Mucosa of rectum (tissue), 2 donors: ENCODE measurements around the gene CALML6.
"Not testable (repeated sequence)": the region's sequence is repeated elsewhere in the genome, so short reads cannot be mapped to it uniquely, and the experiment has no call there.

Experiments
- H3K27ac ChIP-seq, 2 donors: one replicate each; pipeline ENCODE4 v1.7.0; 2013; ENCODE audit warnings: inconsistent platforms in 2 of 2, low read depth in 2 of 2, low read length in 2 of 2
- H3K27me3 ChIP-seq, 2 donors: one replicate each; pipeline ENCODE4 v1.7.0; 2013; ENCODE audit warnings: low read length in 2 of 2; ENCODE audit not compliant: control insufficient read depth in 2 of 2, insufficient read depth in 2 of 2
- H3K36me3 ChIP-seq, 2 donors: one replicate each; pipeline ENCODE4 v1.7.0; 2013; ENCODE audit warnings: low read length in 2 of 2; ENCODE audit not compliant: control insufficient read depth in 2 of 2, insufficient read depth in 2 of 2
- H3K4me1 ChIP-seq, 2 donors: one replicate each; pipeline ENCODE4 v1.7.0; 2013; ENCODE audit warnings: low read length in 2 of 2, mild to moderate bottlenecking in 1 of 2; ENCODE audit not compliant: control insufficient read depth in 2 of 2, insufficient read depth in 2 of 2
- H3K4me3 ChIP-seq, 2 donors: one replicate each; pipeline ENCODE4 v1.7.0; 2013; ENCODE audit warnings: low read length in 2 of 2
- H3K9ac ChIP-seq, 2 donors: one replicate each; pipeline ENCODE4 v1.7.0; 2013; ENCODE audit warnings: low read length in 2 of 2, low read depth in 1 of 2, mild to moderate bottlenecking in 1 of 2
- H3K9me3 ChIP-seq, 2 donors: one replicate each; pipeline ENCODE4 v1.7.0; 2013; ENCODE audit warnings: low read length in 2 of 2; ENCODE audit not compliant: control insufficient read depth in 2 of 2
- donor health status: healthy.
- donor health status: Normal muscosa, but diverticular disease.

CALML6 gene

GRCh38 chr1:1926346-1926811, 11.3 kb downstream of the CALML6 start:
- Histone ChIP-seq H3K4me1 (peaks cover 11 to 13% of the 10 kb centered on the region in 2 donors), H3K9ac (no peak overlapping the region), H3K36me3 (no peaks in the 10 kb centered on the region), H3K4me3 (no peak overlapping the region), H3K9me3 (no peaks in the 10 kb centered on the region), H3K27me3 (no peaks in the 10 kb centered on the region), H3K27ac (no peak overlapping the region)

- H3K36me3 ChIP-seq: no peaks in the 10 kb centered on the region
- H3K9ac ChIP-seq: no peak overlapping the region
- H3K4me3 ChIP-seq: no peak overlapping the region
- H3K4me1 ChIP-seq: peaks cover 11 to 13% of the 10 kb centered on the region in 2 donors
- H3K9me3 ChIP-seq: no peaks in the 10 kb centered on the region
- no peaks in the 10 kb centered on the region for H3K27me3 ChIP-seq
- H3K27ac ChIP-seq: no peak overlapping the region
These were observed 12.0 kb downstream of the CALML6 start for GRCh38 chr1:1926886-1927660.

- H3K4me3 ChIP-seq: no peak overlapping the region
- H3K9ac ChIP-seq: no peak overlapping the region
- H3K27me3 ChIP-seq: no peaks in the 10 kb centered on the region
- peaks cover 8 to 10% of the 10 kb centered on the region in 2 donors for H3K4me1 ChIP-seq
- no peak overlapping the region for H3K27ac ChIP-seq
- H3K36me3 ChIP-seq: no peaks in the 10 kb centered on the region
- H3K9me3 ChIP-seq: no peaks in the 10 kb centered on the region
These were observed 12.7 kb downstream of the CALML6 start for GRCh38 chr1:1927751-1928150.

GRCh38 chr1:1928231-1929101, 13.4 kb downstream of the CALML6 start:
- Histone ChIP-seq H3K4me1 (peaks cover 2 to 3% of the 10 kb centered on the region in 2 donors), H3K27ac (no peak overlapping the region), H3K4me3 (no peak overlapping the region), H3K9ac (no peak overlapping the region), H3K27me3 (no peaks in the 10 kb centered on the region), H3K9me3 (no peaks in the 10 kb centered on the region), H3K36me3 (no peaks in the 10 kb centered on the region)

GRCh38 chr1:1929102-1929638, 14.1 kb downstream of the CALML6 start:
- Histone ChIP-seq H3K4me1 (no peaks in the 10 kb centered on the region), H3K27me3 (no peaks in the 10 kb centered on the region), H3K9me3 (no peaks in the 10 kb centered on the region), H3K27ac (no peak overlapping the region), H3K4me3 (no peak overlapping the region), H3K9ac (no peak overlapping the region), H3K36me3 (no peaks in the 10 kb centered on the region)

GRCh38 chr1:1929639-1930545, 14.8 kb downstream of the CALML6 start:
- Histone ChIP-seq H3K36me3 (no peaks in the 10 kb centered on the region), H3K9ac (no peak overlapping the region), H3K27ac (no peak overlapping the region), H3K4me3 (no peak overlapping the region), H3K9me3 (no peaks in the 10 kb centered on the region), H3K4me1 (no peaks in the 10 kb centered on the region), H3K27me3 (no peaks in the 10 kb centered on the region)

GRCh38 chr1:1934848-1935247, 19.8 kb downstream of the CALML6 start:
- H3K9ac ChIP-seq, H3K9me3 ChIP-seq, H3K27me3 ChIP-seq, H3K4me1 ChIP-seq, H3K36me3 ChIP-seq, H3K4me3 ChIP-seq, H3K27ac ChIP-seq: not testable (repeated sequence)

GRCh38 chr1:1937061-1937460, 22.0 kb downstream of the CALML6 start:
- Histone ChIP-seq H3K27me3 (peaks cover 0 to 4% of the 10 kb centered on the region in 2 donors), H3K27ac (no peak overlapping the region), H3K9ac (no peak overlapping the region), H3K9me3 (no peaks in the 10 kb centered on the region), H3K4me3 (no peak overlapping the region), H3K4me1 (no peaks in the 10 kb centered on the region), H3K36me3 (no peaks in the 10 kb centered on the region)

GRCh38 chr1:1937549-1938275, 22.7 kb downstream of the CALML6 start:
- no peak overlapping the region for H3K4me3 ChIP-seq
- H3K9ac ChIP-seq: no peak overlapping the region
- peaks cover 2 to 4% of the 10 kb centered on the region in 2 donors for H3K4me1 ChIP-seq
- no peaks in the 10 kb centered on the region for H3K9me3 ChIP-seq
- peaks cover 0 to 5% of the 10 kb centered on the region in 2 donors for H3K27me3 ChIP-seq
- no peak overlapping the region for H3K27ac ChIP-seq
- no peaks in the 10 kb centered on the region for H3K36me3 ChIP-seq
